ENCODE data around the gene IL6ST.
"Not testable (repeated sequence)": the region's sequence is repeated elsewhere in the genome, so short reads cannot be mapped to it uniquely, and the experiment has no call there.

Gene IL6ST

GRCh38 chr5:55960779-55961178 is 34.0 kb downstream of the IL6ST start:
- no peak for DNase-seq (ENCODE audit: low spot score)

- DNase-seq (ENCODE audit: low spot score), result no peak
These were observed 35.6 kb downstream of the IL6ST start for GRCh38 chr5:55959208-55959607.

- not testable (repeated sequence) for DNase-seq (ENCODE audit: low spot score)
These were observed 53.6 kb downstream of the IL6ST start for GRCh38 chr5:55941154-55941553.

GRCh38 chr5:55937598-55937997 is 57.2 kb downstream of the IL6ST start:
- not testable (repeated sequence) for DNase-seq (ENCODE audit: low spot score)

GRCh38 chr5:55936100-55936693 is 58.6 kb downstream of the IL6ST start:
- peak; percentile 75 for DNase-seq (ENCODE audit: low spot score)

GRCh38 chr5:55935371-55935770 is 59.4 kb downstream of the IL6ST start:
- no peak for DNase-seq (ENCODE audit: low spot score)

GRCh38 chr5:55934720-55935119 is 60.0 kb downstream of the IL6ST start:
- DNase-seq (ENCODE audit: low spot score), result no peak

- no peak for DNase-seq (ENCODE audit: low spot score)
These were observed 60.6 kb downstream of the IL6ST start for GRCh38 chr5:55934115-55934613.

- DNase-seq (ENCODE audit: low spot score), result no peak
These were observed 61.2 kb downstream of the IL6ST start for GRCh38 chr5:55933377-55934114.

GRCh38 chr5:55932700-55933099 is 62.1 kb downstream of the IL6ST start:
- no peak for DNase-seq (ENCODE audit: low spot score)

- DNase-seq (ENCODE audit: low spot score), result no peak
These were observed 65.6 kb downstream of the IL6ST start for GRCh38 chr5:55929020-55929799.

- DNase-seq (ENCODE audit: low spot score), result no peak
These were observed 66.7 kb downstream of the IL6ST start for GRCh38 chr5:55927861-55928655.

- DNase-seq (ENCODE audit: low spot score), result no peak
These were observed 68.3 kb downstream of the IL6ST start for GRCh38 chr5:55926476-55926875.

- DNase-seq (ENCODE audit: low spot score), result no peak
These were observed 69.1 kb downstream of the IL6ST start for GRCh38 chr5:55925712-55926111.

GRCh38 chr5:55925181-55925580 is 69.6 kb downstream of the IL6ST start:
- DNase-seq (ENCODE audit: low spot score), result no peak

- DNase-seq (ENCODE audit: low spot score), result no peak
These were observed 70.0 kb downstream of the IL6ST start for GRCh38 chr5:55924744-55925143.

GRCh38 chr5:55923865-55924500 is 70.8 kb downstream of the IL6ST start:
- DNase-seq (ENCODE audit: low spot score), result no peak

- DNase-seq (ENCODE audit: low spot score), result no peak
These were observed 71.5 kb downstream of the IL6ST start for GRCh38 chr5:55923177-55923771.

GRCh38 chr5:55921617-55922016 is 73.1 kb downstream of the IL6ST start:
- DNase-seq (ENCODE audit: low spot score), result no peak

- DNase-seq (ENCODE audit: low spot score), result no peak
These were observed 74.0 kb downstream of the IL6ST start for GRCh38 chr5:55920784-55921183.

- DNase-seq (ENCODE audit: low spot score), result no peak
These were observed 75.1 kb downstream of the IL6ST start for GRCh38 chr5:55919625-55920024.

All from AG08395 (cell line).